ENCODE results near the gene LINGO3.

DNA sequence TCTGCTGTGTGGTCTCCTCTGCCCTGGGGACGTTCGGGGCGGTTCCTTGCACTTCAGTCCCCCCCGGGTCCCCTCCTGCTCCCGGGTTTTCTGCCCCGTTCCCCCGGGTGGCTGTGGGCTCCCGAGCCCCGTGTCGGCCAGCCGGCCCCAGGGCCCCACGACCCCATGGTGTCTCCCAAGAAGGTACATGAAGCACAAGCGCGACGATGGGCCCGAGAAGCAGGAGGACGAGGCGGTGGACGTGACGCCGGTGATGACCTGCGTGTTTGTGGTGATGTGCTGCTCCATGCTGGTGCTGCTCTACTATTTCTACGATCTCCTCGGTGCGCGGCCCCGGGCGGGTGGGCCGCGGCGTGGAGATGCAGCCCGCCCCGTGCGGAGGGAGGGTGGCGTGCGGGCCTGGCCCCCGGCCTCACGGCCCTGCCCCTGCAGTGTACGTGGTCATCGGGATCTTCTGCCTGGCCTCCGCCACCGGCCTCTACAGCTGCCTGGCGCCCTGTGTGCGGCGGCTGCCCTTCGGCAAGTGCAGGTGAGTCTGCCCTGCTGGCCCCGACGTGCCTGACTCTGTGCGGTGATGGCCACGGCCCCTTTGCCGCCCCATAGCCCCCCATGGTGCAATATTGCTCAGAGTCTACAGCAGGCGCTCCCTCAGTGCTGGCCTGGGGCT is 31.8 kb upstream of the LINGO3 start:
- TF ChIP-seq EZH2 (IDR thresholded peaks at IDR 0.05; ENCODE audit: low read depth, unreplicated experiment) (no peak), POLR2AphosphoS5 (IDR thresholded peaks at IDR 0.05; ENCODE audit: low read depth) (no peak), JUNB (IDR thresholded peaks at IDR 0.05; ENCODE audit: unreplicated experiment) (no peak), EZH2phosphoT487 (IDR thresholded peaks at IDR 0.05; ENCODE audit: unreplicated experiment) (no peak), ZNF331 (CRISPR knock-in tag; IDR thresholded peaks at IDR 0.05; ENCODE audit: low read depth) (no peak), NANOG (IDR thresholded peaks at IDR 0.05; ENCODE audit: borderline replicate concordance) (no peak), ZNF114 (CRISPR knock-in tag; IDR thresholded peaks at IDR 0.05) (no peak)
- TF ChIP-seq, protein P1, sequence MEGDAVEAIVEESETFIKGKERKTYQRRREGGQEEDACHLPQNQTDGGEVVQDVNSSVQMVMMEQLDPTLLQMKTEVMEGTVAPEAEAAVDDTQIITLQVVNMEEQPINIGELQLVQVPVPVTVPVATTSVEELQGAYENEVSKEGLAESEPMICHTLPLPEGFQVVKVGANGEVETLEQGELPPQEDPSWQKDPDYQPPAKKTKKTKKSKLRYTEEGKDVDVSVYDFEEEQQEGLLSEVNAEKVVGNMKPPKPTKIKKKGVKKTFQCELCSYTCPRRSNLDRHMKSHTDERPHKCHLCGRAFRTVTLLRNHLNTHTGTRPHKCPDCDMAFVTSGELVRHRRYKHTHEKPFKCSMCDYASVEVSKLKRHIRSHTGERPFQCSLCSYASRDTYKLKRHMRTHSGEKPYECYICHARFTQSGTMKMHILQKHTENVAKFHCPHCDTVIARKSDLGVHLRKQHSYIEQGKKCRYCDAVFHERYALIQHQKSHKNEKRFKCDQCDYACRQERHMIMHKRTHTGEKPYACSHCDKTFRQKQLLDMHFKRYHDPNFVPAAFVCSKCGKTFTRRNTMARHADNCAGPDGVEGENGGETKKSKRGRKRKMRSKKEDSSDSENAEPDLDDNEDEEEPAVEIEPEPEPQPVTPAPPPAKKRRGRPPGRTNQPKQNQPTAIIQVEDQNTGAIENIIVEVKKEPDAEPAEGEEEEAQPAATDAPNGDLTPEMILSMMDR (conservative IDR thresholded peaks at IDR 0.05; ENCODE audit: low read depth in 2 of 2) = no peak
- TF ChIP-seq, protein P2, sequence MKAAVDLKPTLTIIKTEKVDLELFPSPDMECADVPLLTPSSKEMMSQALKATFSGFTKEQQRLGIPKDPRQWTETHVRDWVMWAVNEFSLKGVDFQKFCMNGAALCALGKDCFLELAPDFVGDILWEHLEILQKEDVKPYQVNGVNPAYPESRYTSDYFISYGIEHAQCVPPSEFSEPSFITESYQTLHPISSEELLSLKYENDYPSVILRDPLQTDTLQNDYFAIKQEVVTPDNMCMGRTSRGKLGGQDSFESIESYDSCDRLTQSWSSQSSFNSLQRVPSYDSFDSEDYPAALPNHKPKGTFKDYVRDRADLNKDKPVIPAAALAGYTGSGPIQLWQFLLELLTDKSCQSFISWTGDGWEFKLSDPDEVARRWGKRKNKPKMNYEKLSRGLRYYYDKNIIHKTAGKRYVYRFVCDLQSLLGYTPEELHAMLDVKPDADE (IDR thresholded peaks at IDR 0.05) = no peak
- TF ChIP-seq, protein P3, sequence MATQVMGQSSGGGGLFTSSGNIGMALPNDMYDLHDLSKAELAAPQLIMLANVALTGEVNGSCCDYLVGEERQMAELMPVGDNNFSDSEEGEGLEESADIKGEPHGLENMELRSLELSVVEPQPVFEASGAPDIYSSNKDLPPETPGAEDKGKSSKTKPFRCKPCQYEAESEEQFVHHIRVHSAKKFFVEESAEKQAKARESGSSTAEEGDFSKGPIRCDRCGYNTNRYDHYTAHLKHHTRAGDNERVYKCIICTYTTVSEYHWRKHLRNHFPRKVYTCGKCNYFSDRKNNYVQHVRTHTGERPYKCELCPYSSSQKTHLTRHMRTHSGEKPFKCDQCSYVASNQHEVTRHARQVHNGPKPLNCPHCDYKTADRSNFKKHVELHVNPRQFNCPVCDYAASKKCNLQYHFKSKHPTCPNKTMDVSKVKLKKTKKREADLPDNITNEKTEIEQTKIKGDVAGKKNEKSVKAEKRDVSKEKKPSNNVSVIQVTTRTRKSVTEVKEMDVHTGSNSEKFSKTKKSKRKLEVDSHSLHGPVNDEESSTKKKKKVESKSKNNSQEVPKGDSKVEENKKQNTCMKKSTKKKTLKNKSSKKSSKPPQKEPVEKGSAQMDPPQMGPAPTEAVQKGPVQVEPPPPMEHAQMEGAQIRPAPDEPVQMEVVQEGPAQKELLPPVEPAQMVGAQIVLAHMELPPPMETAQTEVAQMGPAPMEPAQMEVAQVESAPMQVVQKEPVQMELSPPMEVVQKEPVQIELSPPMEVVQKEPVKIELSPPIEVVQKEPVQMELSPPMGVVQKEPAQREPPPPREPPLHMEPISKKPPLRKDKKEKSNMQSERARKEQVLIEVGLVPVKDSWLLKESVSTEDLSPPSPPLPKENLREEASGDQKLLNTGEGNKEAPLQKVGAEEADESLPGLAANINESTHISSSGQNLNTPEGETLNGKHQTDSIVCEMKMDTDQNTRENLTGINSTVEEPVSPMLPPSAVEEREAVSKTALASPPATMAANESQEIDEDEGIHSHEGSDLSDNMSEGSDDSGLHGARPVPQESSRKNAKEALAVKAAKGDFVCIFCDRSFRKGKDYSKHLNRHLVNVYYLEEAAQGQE (IDR thresholded peaks at IDR 0.05; ENCODE audit: unreplicated experiment) = no peak

All from GM23338 (cell line).